Skin epidermis (tissue), 12 donors: ENCODE data around the gene CFAP20.
"Not testable (repeated sequence)": the region's sequence is repeated elsewhere in the genome, so short reads cannot be mapped to it uniquely, and the experiment has no call there.

Experiments used
- H3K27ac ChIP-seq, 21 experiments: fragments of 200-600 bp; sonication (generic) in 11 of 21; one replicate each; pipeline ENCODE4 v1.5.0; 2020; ENCODE audit warnings: mild to moderate bottlenecking in 3 of 21, inconsistent platforms in 2 of 21, moderate library complexity in 2 of 21
- H3K4me3 ChIP-seq, 7 experiments: fragments of 200-600 bp; sonication (generic) in 2 of 7; one replicate each; pipeline ENCODE4 v1.5.0; 2020; ENCODE audit warnings: inconsistent platforms in 2 of 7, mild to moderate bottlenecking in 2 of 7, moderate library complexity in 1 of 7

Gene CFAP20

GRCh38 chr16:58099956-58100300 lies 29.3 kb downstream of the CFAP20 start:
- no peak overlapping the region for H3K27ac ChIP-seq

GRCh38 chr16:58099097-58099955 lies 29.9 kb downstream of the CFAP20 start:
- Histone ChIP-seq H3K27ac (no peak overlapping the region), H3K4me3 (no peak overlapping the region)

More at GRCh38 chr16:58099956-58100300, 29.3 kb downstream of the CFAP20 start:
- H3K4me3 ChIP-seq: no peak overlapping the region

- Histone ChIP-seq H3K4me3 (no peak overlapping the region), H3K27ac (no peak overlapping the region)
Measured at GRCh38 chr16:58098207-58099096, 30.7 kb downstream of the CFAP20 start.

GRCh38 chr16:58096249-58096648 lies 32.9 kb downstream of the CFAP20 start:
- Histone ChIP-seq H3K27ac (no peak overlapping the region), H3K4me3 (no peak overlapping the region)

GRCh38 chr16:58095575-58095960 lies 33.6 kb downstream of the CFAP20 start:
- not testable (repeated sequence) for H3K4me3 ChIP-seq, H3K27ac ChIP-seq

- no peak overlapping the region for H3K27ac ChIP-seq
- no peak overlapping the region for H3K4me3 ChIP-seq
Measured at GRCh38 chr16:58094791-58095574, 34.2 kb downstream of the CFAP20 start.

- Histone ChIP-seq H3K4me3 (no peak overlapping the region), H3K27ac (no peak overlapping the region)
Measured at GRCh38 chr16:58094026-58094425, 35.2 kb downstream of the CFAP20 start.

- H3K4me3 ChIP-seq: not testable (repeated sequence)
Measured at GRCh38 chr16:58090396-58090795, 38.8 kb downstream of the CFAP20 start.

GRCh38 chr16:58088091-58088490 lies 41.1 kb downstream of the CFAP20 start:
- Histone ChIP-seq H3K4me3 (no peak overlapping the region), H3K27ac (no peak overlapping the region)

More at GRCh38 chr16:58090396-58090795, 38.8 kb downstream of the CFAP20 start:
- H3K27ac ChIP-seq: not testable (repeated sequence)

GRCh38 chr16:58087209-58087913 lies 41.8 kb downstream of the CFAP20 start:
- H3K4me3 ChIP-seq: no peak overlapping the region
- no peak overlapping the region for H3K27ac ChIP-seq

GRCh38 chr16:58086381-58087208 lies 42.6 kb downstream of the CFAP20 start:
- H3K27ac ChIP-seq: no peak overlapping the region
- H3K4me3 ChIP-seq: no peak overlapping the region

- Histone ChIP-seq H3K27ac (no peak overlapping the region), H3K4me3 (no peak overlapping the region)
Measured at GRCh38 chr16:58085584-58086251, 43.5 kb downstream of the CFAP20 start.

GRCh38 chr16:58085171-58085570 lies 44.0 kb downstream of the CFAP20 start:
- Histone ChIP-seq H3K4me3 (no peak overlapping the region), H3K27ac (no peak overlapping the region)

GRCh38 chr16:58084635-58085034 lies 44.5 kb downstream of the CFAP20 start:
- Histone ChIP-seq H3K27ac (no peak overlapping the region), H3K4me3 (no peak overlapping the region)

GRCh38 chr16:58082381-58082780 lies 46.8 kb downstream of the CFAP20 start:
- H3K4me3 ChIP-seq: no peak overlapping the region
- no peak overlapping the region for H3K27ac ChIP-seq

- not testable (repeated sequence) for H3K27ac ChIP-seq
Measured at GRCh38 chr16:58080657-58081056, 48.5 kb downstream of the CFAP20 start.

GRCh38 chr16:58077796-58078195 lies 51.4 kb downstream of the CFAP20 start:
- H3K27ac ChIP-seq: no peak overlapping the region
- no peak overlapping the region for H3K4me3 ChIP-seq

More at GRCh38 chr16:58080657-58081056, 48.5 kb downstream of the CFAP20 start:
- H3K4me3 ChIP-seq: not testable (repeated sequence)

- H3K4me3 ChIP-seq: no peak overlapping the region
- no peak overlapping the region for H3K27ac ChIP-seq
Measured at GRCh38 chr16:58076514-58076913, 52.7 kb downstream of the CFAP20 start.
